Liver (tissue), 9 donors: ENCODE measurements around the gene RPH3AL. TPM values are rescaled to one million over a fixed set of nuclear protein-coding genes. Genes with fewer than 3 reads are reported as not detected.

ENCODE experiments used
- DNase-seq: peaks from one replicate; pipeline ENCODE4 v3.0.0-alpha.2; 2017; ENCODE audit warnings: low spot score
- H3K27ac ChIP-seq, 2 donors: one replicate each; pipeline ENCODE4 v1.7.0; 2013; ENCODE audit warnings: inconsistent platforms in 2 of 2, low read length in 2 of 2, control low read depth in 1 of 2, low read depth in 1 of 2, mild to moderate bottlenecking in 1 of 2
- H3K27me3 ChIP-seq, 4 donors: one replicate each; pipeline versions ENCODE4 v1.6.1 to v1.7.0; 2013; ENCODE audit warnings: low read length in 3 of 4, inconsistent platforms in 1 of 4, mild to moderate bottlenecking in 1 of 4, moderate library complexity in 1 of 4; ENCODE audit not compliant: control insufficient read depth in 4 of 4, insufficient read depth in 4 of 4
- H3K36me3 ChIP-seq, 4 donors: one replicate each; pipeline versions ENCODE4 v1.6.1 to v1.7.0; 2013; ENCODE audit warnings: low read length in 3 of 4, mild to moderate bottlenecking in 3 of 4, low read depth in 1 of 4, moderate library complexity in 1 of 4; ENCODE audit not compliant: control insufficient read depth in 4 of 4, insufficient read depth in 3 of 4
- H3K4me1 ChIP-seq, 4 donors: one replicate each; pipeline versions ENCODE4 v1.6.1 to v1.7.0; 2013; ENCODE audit warnings: low read length in 3 of 4, mild to moderate bottlenecking in 3 of 4, moderate library complexity in 1 of 4; ENCODE audit not compliant: control insufficient read depth in 4 of 4, insufficient read depth in 4 of 4
- H3K4me3 ChIP-seq, 3 donors: one replicate each; pipeline versions ENCODE4 v1.6.1 to v1.7.0; 2013; ENCODE audit warnings: low read length in 3 of 3, control low read depth in 1 of 3, low read depth in 1 of 3, mild to moderate bottlenecking in 1 of 3
- H3K9ac ChIP-seq, 2 donors: one replicate each; pipeline ENCODE4 v1.7.0; 2013; ENCODE audit warnings: low read length in 2 of 2, mild to moderate bottlenecking in 2 of 2, moderate library complexity in 2 of 2, control low read depth in 1 of 2, low read depth in 1 of 2
- H3K9me3 ChIP-seq, 4 donors: one replicate each; pipeline versions ENCODE4 v1.6.1 to v1.7.0; 2013; ENCODE audit warnings: low read length in 3 of 4; ENCODE audit not compliant: control insufficient read depth in 4 of 4
- ATF3 ChIP-seq: IDR thresholded peaks from 2 replicates; pipeline ENCODE4 v1.6.1; 2016; ENCODE audit warnings: antibody characterized with exemption
- CTCF ChIP-seq: fragments of 150-350 bp; IDR thresholded peaks from 2 replicates; pipeline ENCODE4 v1.5.1; 2017; ENCODE audit warnings: improper control_type of control experiment, low read depth, low read length; ENCODE audit not compliant: missing input control
- EGR1 ChIP-seq, 2 donors: IDR thresholded peaks; 2 replicates each; pipeline ENCODE4 v1.6.1; 2016 to 2018; ENCODE audit warnings: antibody characterized with exemption in 2 of 2, low read depth in 2 of 2
- FOXA1 ChIP-seq: IDR thresholded peaks from 2 replicates; pipeline ENCODE4 v1.6.1; 2016; ENCODE audit warnings: antibody characterized with exemption
- FOXA2 ChIP-seq: IDR thresholded peaks from 2 replicates; pipeline ENCODE4 v1.6.1; 2016; ENCODE audit warnings: antibody characterized with exemption
- GABPA ChIP-seq, 2 donors: IDR thresholded peaks in 1 of 2; conservative IDR thresholded peaks in 1 of 2; 2 replicates each; pipeline ENCODE4 v1.6.1; 2016; ENCODE audit warnings: antibody characterized with exemption in 2 of 2, mild to moderate bottlenecking in 1 of 2, moderate library complexity in 1 of 2
- HNF4A ChIP-seq, 2 donors: conservative IDR thresholded peaks; 2 replicates each; pipeline ENCODE4 v1.6.1; 2016; ENCODE audit warnings: antibody characterized with exemption in 2 of 2, mild to moderate bottlenecking in 2 of 2
- HNF4G ChIP-seq: IDR thresholded peaks from 2 replicates; pipeline ENCODE4 v1.6.1; 2016; ENCODE audit warnings: antibody characterized with exemption
- JUND ChIP-seq, 2 donors: IDR thresholded peaks; 2 replicates each; pipeline ENCODE4 v1.6.1; 2016; ENCODE audit warnings: antibody characterized with exemption in 2 of 2
- MAX ChIP-seq: IDR thresholded peaks from 2 replicates; pipeline ENCODE4 v1.6.1; 2016; ENCODE audit warnings: antibody characterized with exemption
- NR2F2 ChIP-seq: IDR thresholded peaks from 2 replicates; pipeline ENCODE4 v1.6.1; 2016; ENCODE audit warnings: antibody characterized with exemption
- RAD21 ChIP-seq, 2 donors: IDR thresholded peaks; 2 replicates each; pipeline ENCODE4 v1.6.1; 2016; ENCODE audit warnings: antibody characterized with exemption in 2 of 2, mild to moderate bottlenecking in 2 of 2
- REST ChIP-seq: IDR thresholded peaks from 2 replicates; pipeline ENCODE4 v1.6.1; 2016; ENCODE audit warnings: antibody characterized with exemption, mild to moderate bottlenecking
- RXRA ChIP-seq, 2 donors: IDR thresholded peaks; 2 replicates each; pipeline ENCODE4 v1.6.1; 2017 to 2018; ENCODE audit warnings: antibody characterized with exemption in 2 of 2, mild to moderate bottlenecking in 1 of 2
- SP1 ChIP-seq: IDR thresholded peaks from 2 replicates; pipeline ENCODE4 v1.6.1; 2018; ENCODE audit warnings: antibody characterized with exemption, mild to moderate bottlenecking
- TAF1 ChIP-seq: conservative IDR thresholded peaks from 2 replicates; pipeline ENCODE4 v1.6.1; 2016; ENCODE audit warnings: antibody characterized with exemption, mild to moderate bottlenecking
- YY1 ChIP-seq: IDR thresholded peaks from 2 replicates; pipeline ENCODE4 v1.6.1; 2016; ENCODE audit warnings: antibody characterized with exemption, mild to moderate bottlenecking
- ZBTB33 ChIP-seq: IDR thresholded peaks from 2 replicates; pipeline ENCODE4 v1.6.1; 2016; ENCODE audit warnings: antibody characterized with exemption
- WGBS: extraction: QIAGEN DNeasy Blood & Tissue Kit; methylation state at CpG from one replicate; pipeline ENCODE4 v1.1.7; 2013; 5-methylcytosine and 5-hydroxymethylcytosine counted together
- polyA plus RNA-seq, 2 donors: library from polyadenylated mRNA; stranded (reverse) in 1 of 2; unstranded in 1 of 2; fragments of 200-250 nt in 1 of 2; fragments of >200 nt in 1 of 2; fragmentation: Nextera tagmentation in 1 of 2; extraction: Ambion mirVana in 1 of 2; gene quantifications; one replicate each; pipeline versions ENCODE4 v1.2.1 to v1.2.3, GENCODE V29; 2013 to 2015
- total RNA-seq, 2 donors: library from RNA; depleted of rRNA; stranded (reverse); fragments of >200 nt; gene quantifications; one replicate each; pipeline ENCODE4 v1.2.3, GENCODE V29; 2014
- donor health status: healthy.
- donor health status: healthy.
- donor health status: healthy.
- donor health status: healthy.
- donor health status: healthy.

Gene RPH3AL
- total and polyA plus RNA-seq, 4 donors: 8.5 to 52.5 (median 13.9) TPM

- Histone ChIP-seq H3K4me3 (peak overlapping the region in 1 of 3 donors; percentile 44), H3K27me3 (no peaks in the 10 kb centered on the region), H3K9ac (no peak overlapping the region), H3K36me3 (no peaks in the 10 kb centered on the region), H3K27ac (no peak overlapping the region), H3K4me1 (peaks cover 7 to 14% (median 10%) of the 10 kb centered on the region in 4 donors), H3K9me3 (no peaks in the 10 kb centered on the region)
- no peak for DNase-seq
- 26% methylated on average over 32 of the region's 32 CpGs for WGBS
- TF ChIP-seq YY1 (no peak), RXRA (IDR thresholded peaks at IDR 0.05) (no peak), CTCF (no peak), JUND (IDR thresholded peaks at IDR 0.05) (no peak), SP1 (no peak)
These were observed 172.7 kb downstream of the RPH3AL start for GRCh38 chr17:179781-180380.

GRCh38 chr17:179066-179432 is 173.6 kb downstream of the RPH3AL start:
- Histone ChIP-seq H3K9ac (no peak overlapping the region), H3K9me3 (no peaks in the 10 kb centered on the region), H3K36me3 (no peaks in the 10 kb centered on the region), H3K27me3 (no peaks in the 10 kb centered on the region), H3K4me1 (peaks cover 7 to 14% (median 10%) of the 10 kb centered on the region in 4 donors), H3K4me3 (no peak overlapping the region), H3K27ac (no peak overlapping the region)
- TF ChIP-seq EGR1 (IDR thresholded peaks at IDR 0.05; ENCODE audit: low read depth in 2 of 2) (no peak), RXRA (IDR thresholded peaks at IDR 0.05) (no peak), TAF1 (no peak), SP1 (no peak), FOXA2 (no peak), HNF4A (conservative IDR thresholded peaks at IDR 0.05) (no peak), YY1 (no peak), ATF3 (no peak), FOXA1 (no peak), MAX (no peak), RAD21 (IDR thresholded peaks at IDR 0.05) (no peak), ZBTB33 (no peak), JUND (IDR thresholded peaks at IDR 0.05) (no peak), CTCF (no peak), NR2F2 (no peak), HNF4G (no peak), GABPA (IDR thresholded peaks at IDR 0.05 in 1 of 2, conservative IDR thresholded peaks at IDR 0.05 in 1 of 2) (no peak), REST (no peak)
- no peak for DNase-seq
- WGBS: 79% methylated on average over 5 of the region's 5 CpGs
